PC-3 (cell line): ENCODE measurements around the gene RER1.

Source experiments
- CTCF ChIP-seq: fragments of 300-600 bp; sonication (generic); conservative IDR thresholded peaks from 2 replicates; pipeline ENCODE4 v1.5.1; 2017; ENCODE audit warnings: antibody characterized with exemption, low read depth, mild to moderate bottlenecking, low read length
- EZH2 ChIP-seq: fragments of 300-600 bp; sonication (generic); IDR thresholded peaks from one replicate; pipeline ENCODE4 v1.6.1; 2017; ENCODE audit warnings: antibody characterized with exemption, mild to moderate bottlenecking, low read length; ENCODE audit not compliant: unreplicated experiment
- EZH2phosphoT487 ChIP-seq: fragments of 300-600 bp; sonication (generic); IDR thresholded peaks from 2 replicates; pipeline ENCODE4 v1.6.1; 2018; ENCODE audit warnings: mild to moderate bottlenecking, antibody characterized with exemption, low read length, borderline replicate concordance

GRCh38 chr1:2377751-2378440, 13.7 kb upstream of the RER1 start:
- no peak for TF ChIP-seq CTCF
- no peak for TF ChIP-seq EZH2phosphoT487
- TF ChIP-seq EZH2 = no peak
